ENCODE measurements around the gene FAM9A.

The FAM9A gene

GRCh38 chrX:8845469-8845868 is 44.3 kb upstream of the FAM9A start:
- TF ChIP-seq, protein P1, sequence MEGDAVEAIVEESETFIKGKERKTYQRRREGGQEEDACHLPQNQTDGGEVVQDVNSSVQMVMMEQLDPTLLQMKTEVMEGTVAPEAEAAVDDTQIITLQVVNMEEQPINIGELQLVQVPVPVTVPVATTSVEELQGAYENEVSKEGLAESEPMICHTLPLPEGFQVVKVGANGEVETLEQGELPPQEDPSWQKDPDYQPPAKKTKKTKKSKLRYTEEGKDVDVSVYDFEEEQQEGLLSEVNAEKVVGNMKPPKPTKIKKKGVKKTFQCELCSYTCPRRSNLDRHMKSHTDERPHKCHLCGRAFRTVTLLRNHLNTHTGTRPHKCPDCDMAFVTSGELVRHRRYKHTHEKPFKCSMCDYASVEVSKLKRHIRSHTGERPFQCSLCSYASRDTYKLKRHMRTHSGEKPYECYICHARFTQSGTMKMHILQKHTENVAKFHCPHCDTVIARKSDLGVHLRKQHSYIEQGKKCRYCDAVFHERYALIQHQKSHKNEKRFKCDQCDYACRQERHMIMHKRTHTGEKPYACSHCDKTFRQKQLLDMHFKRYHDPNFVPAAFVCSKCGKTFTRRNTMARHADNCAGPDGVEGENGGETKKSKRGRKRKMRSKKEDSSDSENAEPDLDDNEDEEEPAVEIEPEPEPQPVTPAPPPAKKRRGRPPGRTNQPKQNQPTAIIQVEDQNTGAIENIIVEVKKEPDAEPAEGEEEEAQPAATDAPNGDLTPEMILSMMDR (IDR thresholded peaks at IDR 0.05), result no peak

GRCh38 chrX:8845060-8845459 is 43.9 kb upstream of the FAM9A start:
- TF ChIP-seq, protein P1 (IDR thresholded peaks at IDR 0.05), result no peak

DNA sequence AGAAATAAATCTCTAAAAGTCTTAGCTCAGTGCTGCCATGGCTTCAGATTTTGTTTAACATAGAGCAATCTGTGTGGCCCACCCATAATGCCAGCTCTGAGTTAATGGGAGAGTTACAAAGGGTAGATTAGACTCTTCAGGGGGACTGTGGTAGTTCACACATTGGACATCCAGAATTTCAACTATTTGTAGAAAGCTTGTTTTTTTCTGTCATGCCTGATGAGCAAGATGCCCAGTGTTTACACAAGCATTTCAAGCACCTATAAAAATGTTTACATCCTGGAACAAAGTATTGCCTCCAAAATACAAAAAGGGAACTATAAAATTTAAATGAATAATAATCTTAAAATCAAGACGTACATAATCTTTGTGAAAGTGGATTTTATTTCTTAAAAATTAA is 43.0 kb upstream of the FAM9A start:
- TF ChIP-seq, protein P1 (IDR thresholded peaks at IDR 0.05), result no peak

DNA sequence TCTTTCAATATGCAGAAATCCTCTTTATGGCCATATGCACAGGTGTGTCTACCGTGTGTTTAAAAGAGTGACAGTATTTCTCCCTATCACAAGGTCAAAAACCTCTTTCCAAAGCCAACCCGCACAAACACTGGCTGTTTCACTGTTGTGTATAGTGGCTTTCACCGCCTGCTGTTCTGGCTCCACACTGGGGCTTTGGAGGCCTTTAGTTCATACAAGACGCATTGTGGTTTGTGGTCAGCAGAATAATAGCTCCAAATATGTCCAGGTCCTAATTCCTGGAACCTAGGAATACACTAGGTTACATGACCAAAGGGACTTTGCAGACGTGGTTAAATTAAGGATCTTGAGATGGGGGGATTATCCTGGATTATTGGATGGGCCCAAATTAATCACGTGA is 40.7 kb upstream of the FAM9A start:
- TF ChIP-seq, protein P1 (IDR thresholded peaks at IDR 0.05), result no peak

DNA sequence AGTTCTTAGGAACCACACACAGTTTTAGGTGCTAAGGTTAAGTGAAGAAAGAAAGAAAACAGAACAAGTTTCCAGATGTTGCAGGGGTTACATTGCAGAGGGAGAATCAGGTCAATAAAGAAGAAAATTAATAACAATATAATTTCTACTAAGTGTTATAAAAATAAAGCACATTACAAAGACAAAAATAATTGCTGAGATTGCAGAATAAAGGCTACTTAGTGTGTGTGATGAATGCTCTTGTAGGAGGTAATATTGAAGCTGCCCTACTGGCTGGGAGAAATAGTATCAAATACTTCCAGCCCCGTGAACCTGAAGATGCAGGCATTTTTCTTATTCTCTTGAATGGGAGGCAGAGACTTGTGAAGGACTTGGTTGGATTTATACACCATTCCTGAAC is 33.2 kb upstream of the FAM9A start:
- TF ChIP-seq, protein P1 (IDR thresholded peaks at IDR 0.05), result no peak

DNA sequence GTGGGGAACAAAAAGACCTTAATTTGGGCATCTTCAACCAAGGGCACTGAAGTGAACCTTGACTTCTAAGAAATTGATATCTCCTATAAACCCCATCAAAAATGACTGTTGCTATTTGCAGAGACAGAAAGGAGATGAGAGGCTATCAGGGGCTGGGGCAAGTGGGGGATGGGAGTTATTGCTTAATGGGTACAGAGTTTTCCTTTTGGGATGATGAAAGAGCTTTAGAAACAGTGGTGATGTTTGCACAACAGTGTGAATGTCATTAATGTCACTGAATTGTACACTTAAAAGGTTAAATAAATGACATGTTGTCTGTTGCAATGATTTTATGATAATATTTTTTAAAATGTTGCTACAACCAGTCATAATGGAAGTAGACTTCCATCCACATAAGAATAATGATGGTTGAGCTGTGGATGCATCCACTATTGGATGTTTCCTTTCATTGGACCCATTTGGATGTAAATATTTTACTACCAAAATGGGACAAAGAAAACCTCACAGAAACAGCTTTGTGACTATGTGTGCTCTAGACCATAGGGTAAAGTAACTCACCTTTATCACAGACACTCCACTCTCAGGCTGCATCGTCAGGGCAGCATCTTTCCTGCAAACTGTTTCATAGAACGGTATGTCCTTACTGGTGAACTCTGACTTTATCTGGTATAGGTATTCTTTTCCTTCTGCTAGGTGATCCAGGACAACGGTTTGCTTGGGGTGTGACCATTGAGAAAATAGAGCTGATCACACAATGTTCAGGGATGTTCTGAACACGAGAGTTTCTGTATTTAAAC is 31.6 kb upstream of the FAM9A start:
- TF ChIP-seq, protein P1 (IDR thresholded peaks at IDR 0.05), result no peak

DNA sequence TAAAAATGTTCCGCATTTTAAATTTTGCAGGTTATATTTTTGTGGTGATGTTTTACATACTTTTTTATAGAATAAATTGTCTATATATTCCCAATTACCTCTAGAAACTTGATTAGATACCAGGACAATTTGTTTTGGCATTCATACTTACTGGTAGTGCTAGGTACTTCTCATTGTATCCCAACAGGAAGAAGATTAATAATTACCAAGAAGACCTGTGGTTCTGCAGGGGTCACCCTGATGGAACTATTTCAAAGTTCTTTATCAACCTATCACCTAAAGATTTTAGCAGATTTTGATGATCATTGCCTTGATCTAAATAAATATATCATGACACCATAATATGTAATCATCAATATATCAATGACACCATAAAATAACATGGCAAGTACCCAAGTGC is 22.5 kb upstream of the FAM9A start:
- TF ChIP-seq, protein P1 (IDR thresholded peaks at IDR 0.05), result no peak

DNA sequence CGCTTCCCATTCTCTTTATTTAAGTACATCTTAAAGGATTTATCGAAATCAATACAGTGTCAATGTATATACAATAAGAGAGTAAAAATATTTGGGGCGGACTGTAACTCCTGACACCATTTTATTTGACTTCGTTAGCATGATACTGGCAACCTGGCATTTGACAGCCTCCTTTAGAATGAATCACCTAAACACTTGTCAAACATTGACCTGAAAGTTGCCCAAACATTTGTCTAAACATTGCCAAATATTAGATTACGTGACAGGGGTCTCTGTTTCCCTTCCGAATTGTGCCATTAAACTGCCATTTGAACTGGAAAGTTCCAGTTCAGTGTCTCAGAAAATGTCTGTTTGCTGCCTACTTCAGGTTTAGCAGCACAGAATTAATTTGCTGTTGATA is 20.8 kb upstream of the FAM9A start:
- TF ChIP-seq, protein P1 (IDR thresholded peaks at IDR 0.05), result no peak

Measured in LNCAP (cell line).